Endothelial cell of umbilical vein (primary cell): ENCODE measurements around the gene ADCY3.

ENCODE experiments used
- CTCF ChIP-seq, 2 donors: IDR thresholded peaks; 1 replicate in 1 of 2; 2 replicates in 1 of 2; pipeline ENCODE4 v1.5.1; 2011; ENCODE audit warnings: low read length in 2 of 2, mild to moderate bottlenecking in 2 of 2, moderate library complexity in 2 of 2, control low read depth in 1 of 2, inconsistent platforms in 1 of 2, low read depth in 1 of 2; ENCODE audit not compliant: insufficient read depth in 1 of 2; ENCODE audit errors: extremely low read depth in 1 of 2
- EZH2 ChIP-seq: IDR thresholded peaks from 2 replicates; pipeline ENCODE4 v1.6.1; 2012; ENCODE audit warnings: borderline replicate concordance, low read depth, mild to moderate bottlenecking, moderate library complexity, low read length, inconsistent platforms; ENCODE audit not compliant: severe bottlenecking
- GATA2 ChIP-seq: IDR thresholded peaks from 2 replicates; pipeline ENCODE4 v1.7.0; 2011; ENCODE audit warnings: low read depth, mild to moderate bottlenecking, moderate library complexity, mixed read lengths, low read length; ENCODE audit not compliant: insufficient read length, insufficient read depth
- MYC ChIP-seq: IDR thresholded peaks from one replicate; pipeline ENCODE4 v1.6.1; 2011; ENCODE audit warnings: mild to moderate bottlenecking, low read depth, low read length
- POLR2A ChIP-seq: IDR thresholded peaks from 2 replicates; pipeline ENCODE4 v1.6.1; 2012; ENCODE audit warnings: low read depth, mild to moderate bottlenecking, control low read depth, low read length
- POLR2AphosphoS5 ChIP-seq: IDR thresholded peaks from 2 replicates; pipeline ENCODE4 v1.6.1; 2012; ENCODE audit warnings: low read depth, mild to moderate bottlenecking, control low read depth, low read length, moderate library complexity; ENCODE audit not compliant: insufficient read depth

- TF ChIP-seq POLR2A, result no peak
- TF ChIP-seq CTCF (IDR thresholded peaks at IDR 0.05; ENCODE audit: extremely low read depth in 1 of 2, insufficient read depth in 1 of 2, low read depth in 1 of 2, low read length in 2 of 2), result no peak
- TF ChIP-seq EZH2, result no peak
- TF ChIP-seq MYC, result no peak
- TF ChIP-seq POLR2AphosphoS5, result no peak
- no peak for TF ChIP-seq GATA2
These were observed 33.2 kb downstream of the ADCY3 start for GRCh38 chr2:24886691-24887304.
